ENCODE measurements around the gene ADCY7.

ADCY7 gene

GRCh38 chr16:50303041-50303604 lies 36.8 kb downstream of the ADCY7 start:
- no peak for TF ChIP-seq CTCF (IDR thresholded peaks at IDR 0.05; ENCODE audit: insufficient read depth, low read depth, low read length, missing control alignments)
- DNase-seq (ENCODE audit: low read depth), result no peak
- no peak overlapping the region for H3K4me3 ChIP-seq (ENCODE audit: low read length)

GRCh38 chr16:50303605-50304466 lies 37.5 kb downstream of the ADCY7 start:
- no peak overlapping the region for H3K4me3 ChIP-seq (ENCODE audit: low read length)
- no peak for TF ChIP-seq CTCF (IDR thresholded peaks at IDR 0.05; ENCODE audit: insufficient read depth, low read depth, low read length, missing control alignments)
- DNase-seq (ENCODE audit: low read depth), result no peak

- TF ChIP-seq CTCF (IDR thresholded peaks at IDR 0.05; ENCODE audit: insufficient read depth, low read depth, low read length, missing control alignments), result no peak
- no peak for DNase-seq (ENCODE audit: low read depth)
- H3K4me3 ChIP-seq (ENCODE audit: low read length), result no peak overlapping the region
These were observed 38.4 kb downstream of the ADCY7 start for GRCh38 chr16:50304467-50305440.

- TF ChIP-seq CTCF (IDR thresholded peaks at IDR 0.05; ENCODE audit: insufficient read depth, low read depth, low read length, missing control alignments), result no peak
- DNase-seq (ENCODE audit: low read depth), result no peak
- no peak overlapping the region for H3K4me3 ChIP-seq (ENCODE audit: low read length)
These were observed 39.2 kb downstream of the ADCY7 start for GRCh38 chr16:50305441-50306061.

- no peak for DNase-seq (ENCODE audit: low read depth)
- no peak for TF ChIP-seq CTCF (IDR thresholded peaks at IDR 0.05; ENCODE audit: insufficient read depth, low read depth, low read length, missing control alignments)
- no peak overlapping the region for H3K4me3 ChIP-seq (ENCODE audit: low read length)
These were observed 39.9 kb downstream of the ADCY7 start for GRCh38 chr16:50306287-50306686.

- DNase-seq (ENCODE audit: low read depth), result no peak
- no peak overlapping the region for H3K4me3 ChIP-seq (ENCODE audit: low read length)
- TF ChIP-seq CTCF (IDR thresholded peaks at IDR 0.05; ENCODE audit: insufficient read depth, low read depth, low read length, missing control alignments), result no peak
These were observed 42.0 kb downstream of the ADCY7 start for GRCh38 chr16:50308237-50308965.

Measured in epithelial cell of esophagus (primary cell).